NT2/D1 (cell line): ENCODE data around the gene PRDM11.
A peak's percentile ranks its signal among the peaks of the same experiment; 100 is the strongest.

Experiments used
- DNase-seq: peaks from one replicate; pipeline ENCODE4 v3.0.0-alpha.2; 2011; ENCODE audit warnings: low read depth, low spot score
- H3K27me3 ChIP-seq: 2 replicates; pipeline ENCODE4 v1.6.0; 2011; ENCODE audit warnings: mild to moderate bottlenecking; ENCODE audit not compliant: insufficient read length, insufficient read depth
- H3K36me3 ChIP-seq: 2 replicates; pipeline ENCODE4 v1.6.1; 2011; ENCODE audit warnings: mild to moderate bottlenecking, low read length, mixed read lengths; ENCODE audit not compliant: insufficient read depth, insufficient read length
- H3K4me1 ChIP-seq: 2 replicates; pipeline ENCODE4 v1.5.1; 2011; ENCODE audit not compliant: insufficient read depth, insufficient read length
- H3K4me3 ChIP-seq: 2 replicates; pipeline ENCODE4 v1.5.1; 2011; ENCODE audit warnings: low read depth; ENCODE audit not compliant: insufficient read length
- H3K9ac ChIP-seq: 2 replicates; pipeline ENCODE4 v1.6.0; 2011; ENCODE audit warnings: low read depth; ENCODE audit not compliant: insufficient read length
- H3K9me3 ChIP-seq: 2 replicates; pipeline ENCODE4 v1.5.1; 2011; ENCODE audit warnings: mild to moderate bottlenecking, low read length; ENCODE audit not compliant: insufficient read depth
- SUZ12 ChIP-seq: IDR thresholded peaks from 2 replicates; pipeline ENCODE4 v1.6.1; 2011; ENCODE audit not compliant: insufficient read length, insufficient read depth; ENCODE audit errors: extremely low read depth
- YY1 ChIP-seq: IDR thresholded peaks from 2 replicates; pipeline ENCODE4 v1.6.1; 2011; ENCODE audit not compliant: insufficient read length, insufficient read depth
- ZNF274 ChIP-seq: IDR thresholded peaks from 2 replicates; pipeline ENCODE4 v1.6.1; 2011; ENCODE audit warnings: mild to moderate bottlenecking, low read depth, low read length

PRDM11 gene

GRCh38 chr11:45104006-45104789 is 42.2 kb upstream of the PRDM11 start:
- TF ChIP-seq SUZ12 (no peak), YY1 (no peak), ZNF274 (no peak)
- no peak for DNase-seq

DNA sequence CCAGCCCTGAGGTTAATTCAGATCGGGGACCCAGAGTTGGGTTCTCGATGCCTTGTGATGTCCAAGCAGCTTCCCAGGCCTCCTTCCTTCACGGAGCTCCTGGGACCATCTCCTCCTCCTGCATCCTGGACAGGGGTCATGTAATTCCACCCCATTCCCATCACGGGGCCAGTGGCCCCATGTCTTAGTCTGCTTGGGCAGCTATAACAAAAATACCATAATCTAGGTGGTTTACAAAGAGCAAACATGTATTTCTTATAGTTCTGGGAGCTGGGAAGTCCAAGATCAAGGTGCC is 41.7 kb upstream of the PRDM11 start:
- Histone ChIP-seq H3K9ac (no peak overlapping the region), H3K9me3 (no peaks in the 10 kb centered on the region), H3K4me1 (peaks cover 16% of the 10 kb centered on the region), H3K27me3 (peaks cover 27% of the 10 kb centered on the region), H3K36me3 (no peaks in the 10 kb centered on the region), H3K4me3 (no peak overlapping the region)
- DNase-seq: no peak
- TF ChIP-seq ZNF274 (no peak), SUZ12 (no peak), YY1 (no peak)

More at GRCh38 chr11:45104006-45104789, 42.2 kb upstream of the PRDM11 start:
- H3K4me3 ChIP-seq: no peak overlapping the region
- H3K9ac ChIP-seq: no peak overlapping the region
- no peaks in the 10 kb centered on the region for H3K36me3 ChIP-seq
- H3K9me3 ChIP-seq: no peaks in the 10 kb centered on the region
- H3K4me1 ChIP-seq: peaks cover 16% of the 10 kb centered on the region
- H3K27me3 ChIP-seq: peaks cover 27% of the 10 kb centered on the region

DNA sequence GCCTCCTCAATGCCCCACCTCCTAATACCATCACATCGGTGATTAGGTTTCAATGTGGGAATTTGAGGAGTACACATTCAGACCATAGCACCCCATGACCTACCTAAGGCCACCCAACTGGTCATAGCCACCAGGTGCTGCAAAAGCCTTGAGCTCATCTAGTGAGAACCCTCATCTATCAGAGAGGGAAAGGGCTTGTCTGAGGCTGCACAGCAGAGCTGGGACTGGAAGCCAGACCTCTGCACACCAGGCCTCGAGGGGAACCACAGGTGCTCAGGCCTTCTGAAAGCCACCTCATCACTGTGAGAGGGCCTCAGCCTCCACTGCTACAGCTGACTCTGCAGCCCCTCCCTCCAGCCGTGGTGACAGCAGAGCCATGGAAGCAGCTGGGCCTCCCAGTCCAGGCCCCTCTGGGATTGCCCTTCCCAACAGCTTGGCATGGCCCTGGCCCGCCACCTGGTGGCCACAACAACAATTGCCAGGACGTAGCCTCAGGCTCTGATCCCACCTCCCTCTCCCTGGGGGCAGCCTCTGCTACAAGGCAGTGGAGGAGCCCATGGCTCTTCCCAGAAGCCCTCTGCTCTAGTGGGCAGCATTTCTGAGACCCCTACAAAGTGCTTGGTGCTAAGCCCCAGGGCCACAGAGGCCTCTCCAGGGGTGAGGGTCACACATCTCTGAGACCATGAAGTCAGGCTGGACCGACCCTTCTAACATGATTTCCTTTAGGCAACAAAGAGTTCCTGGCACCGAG is 41.0 kb upstream of the PRDM11 start:
- H3K9me3 ChIP-seq: no peaks in the 10 kb centered on the region
- TF ChIP-seq SUZ12 (no peak), YY1 (no peak), ZNF274 (no peak)
- no peak overlapping the region for H3K4me3 ChIP-seq
- peak; percentile 92 for DNase-seq
- no peaks in the 10 kb centered on the region for H3K36me3 ChIP-seq
- peaks cover 27% of the 10 kb centered on the region for H3K27me3 ChIP-seq
- no peak overlapping the region for H3K9ac ChIP-seq
- peaks cover 16% of the 10 kb centered on the region for H3K4me1 ChIP-seq

GRCh38 chr11:45105984-45106375 is 40.5 kb upstream of the PRDM11 start:
- Histone ChIP-seq H3K9me3 (no peaks in the 10 kb centered on the region), H3K4me1 (peaks cover 16% of the 10 kb centered on the region), H3K27me3 (peaks cover 27% of the 10 kb centered on the region), H3K36me3 (no peaks in the 10 kb centered on the region), H3K4me3 (no peak overlapping the region), H3K9ac (no peak overlapping the region)
- no peak for DNase-seq
- TF ChIP-seq SUZ12 (no peak), YY1 (no peak), ZNF274 (no peak)

DNA sequence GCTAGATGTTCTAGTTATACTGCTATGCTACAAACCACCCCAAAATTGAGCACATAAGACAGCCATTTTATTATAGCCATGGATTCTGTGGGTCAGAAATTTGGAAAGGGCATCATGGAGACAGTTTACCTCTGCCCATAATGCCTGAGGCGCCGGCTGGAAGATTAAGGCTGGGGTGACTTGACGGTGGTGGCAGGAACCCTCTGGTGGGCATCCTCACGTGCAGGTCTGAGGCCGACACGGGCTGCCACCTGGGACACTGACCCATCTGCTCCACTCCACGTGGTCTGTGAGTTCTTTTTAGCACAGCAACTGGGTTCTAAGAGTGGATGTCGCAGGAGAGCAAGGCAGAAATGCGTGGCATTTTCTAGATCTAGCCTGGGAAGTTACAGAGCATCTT is 40.0 kb upstream of the PRDM11 start:
- H3K9me3 ChIP-seq: no peaks in the 10 kb centered on the region
- no peak overlapping the region for H3K4me3 ChIP-seq
- no peak overlapping the region for H3K9ac ChIP-seq
- no peak for TF ChIP-seq SUZ12
- no peak for TF ChIP-seq YY1
- TF ChIP-seq ZNF274: no peak
- H3K4me1 ChIP-seq: peaks cover 16% of the 10 kb centered on the region
- DNase-seq: no peak
- peaks cover 25% of the 10 kb centered on the region for H3K27me3 ChIP-seq
- H3K36me3 ChIP-seq: no peaks in the 10 kb centered on the region

GRCh38 chr11:45107029-45107428 is 39.4 kb upstream of the PRDM11 start:
- peaks cover 23% of the 10 kb centered on the region for H3K27me3 ChIP-seq
- H3K4me3 ChIP-seq: no peak overlapping the region
- H3K9ac ChIP-seq: no peak overlapping the region
- peaks cover 15% of the 10 kb centered on the region for H3K4me1 ChIP-seq
- DNase-seq: no peak
- TF ChIP-seq SUZ12 (no peak), ZNF274 (no peak), YY1 (no peak)
- H3K9me3 ChIP-seq: no peaks in the 10 kb centered on the region
- H3K36me3 ChIP-seq: no peaks in the 10 kb centered on the region

- H3K4me1 ChIP-seq: peaks cover 5% of the 10 kb centered on the region
- peaks cover 18% of the 10 kb centered on the region for H3K27me3 ChIP-seq
- H3K4me3 ChIP-seq: no peak overlapping the region
- peak overlapping the region; percentile 24 for H3K9ac ChIP-seq
- H3K9me3 ChIP-seq: no peaks in the 10 kb centered on the region
- DNase-seq: no peak
- no peak for TF ChIP-seq ZNF274
- TF ChIP-seq YY1: no peak
- no peak for TF ChIP-seq SUZ12
- H3K36me3 ChIP-seq: no peaks in the 10 kb centered on the region
Measured at GRCh38 chr11:45108070-45109064, 38.1 kb upstream of the PRDM11 start.
